GM12872 (cell line): ENCODE measurements around the gene WAC.

Experiments used
- CTCF ChIP-seq: IDR thresholded peaks from 3 replicates; pipeline ENCODE4 v1.5.1; 2011; ENCODE audit warnings: low read depth, mild to moderate bottlenecking, low read length, moderate library complexity; ENCODE audit not compliant: insufficient read depth

Gene WAC

GRCh38 chr10:28496481-28496961, 36.4 kb upstream of the WAC start:
- TF ChIP-seq CTCF = no peak

- TF ChIP-seq CTCF = no peak
Measured at GRCh38 chr10:28497313-28498126, 35.4 kb upstream of the WAC start.

GRCh38 chr10:28503114-28503513, 29.8 kb upstream of the WAC start:
- TF ChIP-seq CTCF = no peak

- no peak for TF ChIP-seq CTCF
Measured at GRCh38 chr10:28505359-28505959, 27.5 kb upstream of the WAC start.

- TF ChIP-seq CTCF = no peak
Measured at GRCh38 chr10:28508304-28508925, 24.5 kb upstream of the WAC start.

- no peak for TF ChIP-seq CTCF
Measured at GRCh38 chr10:28509286-28509685, 23.6 kb upstream of the WAC start.

GRCh38 chr10:28514648-28515047, 18.3 kb upstream of the WAC start:
- TF ChIP-seq CTCF = no peak
